HG03565 (cell line): Measurements from ENCODE around the gene ZNF608.

Experiments
- ATAC-seq: cut with Tn5 transposase; IDR thresholded peaks from one replicate; pipeline ENCODE4 v1.9.1; 2021; ENCODE audit warnings: mild to moderate bottlenecking, moderate library complexity; ENCODE audit not compliant: unreplicated experiment

Gene ZNF608

DNA sequence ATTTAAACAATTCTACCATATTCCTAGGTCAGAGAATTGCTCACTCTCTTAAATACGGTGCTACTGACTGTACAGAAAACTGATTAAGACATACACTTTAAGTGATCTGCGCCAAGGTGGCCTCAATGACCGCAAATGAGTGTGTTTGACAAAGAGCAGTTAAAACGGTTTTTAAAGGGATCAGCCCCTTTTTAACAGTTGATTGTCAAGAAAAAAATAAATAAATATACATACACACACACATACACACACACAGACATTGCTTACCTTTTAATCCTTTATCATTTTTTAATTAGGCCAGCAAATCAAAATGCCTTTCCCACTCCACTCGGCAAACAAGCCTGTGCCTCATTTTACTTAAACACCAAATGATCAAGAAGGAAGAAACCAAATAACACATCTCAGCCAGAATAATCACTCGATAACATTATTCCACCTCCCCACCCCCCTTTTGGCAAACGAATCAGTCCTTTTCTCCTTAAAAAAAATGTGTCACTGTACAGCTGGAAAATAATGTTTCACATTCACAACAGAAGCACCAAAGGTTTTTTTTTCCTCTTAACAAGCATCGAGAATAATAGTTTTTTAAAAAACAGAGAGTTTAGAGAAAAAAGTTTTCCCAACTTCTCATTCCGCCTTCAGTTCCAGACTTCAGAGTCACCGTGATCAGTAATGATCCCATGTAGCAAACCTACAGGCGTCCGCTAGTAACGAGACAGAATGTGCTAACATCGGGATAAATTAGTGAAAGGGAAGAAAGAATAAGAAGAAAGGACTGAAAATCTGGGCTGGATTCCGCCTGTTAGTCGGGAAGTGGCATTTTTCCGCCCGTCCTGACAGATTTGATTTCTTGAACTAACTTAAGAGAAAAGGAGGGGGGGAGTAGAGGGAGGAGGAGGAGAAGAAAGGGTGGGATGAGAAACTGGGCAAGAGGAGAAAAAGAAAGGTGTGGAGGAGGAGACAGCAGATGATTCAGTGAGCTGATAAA, at the start of gene ZNF608:
TSS of gene ZNF608 (minus strand) at position 712 of the 988 bp plus-strand sequence. CDS start 1,650 bp downstream, outside the sequence.
- no peak for ATAC-seq

- no peak for ATAC-seq
Observed at GRCh38 chr5:124795829-124796228, 49.4 kb upstream of the ZNF608 start.

- ATAC-seq = no peak
Observed at GRCh38 chr5:124790895-124791732, 44.7 kb upstream of the ZNF608 start.

DNA sequence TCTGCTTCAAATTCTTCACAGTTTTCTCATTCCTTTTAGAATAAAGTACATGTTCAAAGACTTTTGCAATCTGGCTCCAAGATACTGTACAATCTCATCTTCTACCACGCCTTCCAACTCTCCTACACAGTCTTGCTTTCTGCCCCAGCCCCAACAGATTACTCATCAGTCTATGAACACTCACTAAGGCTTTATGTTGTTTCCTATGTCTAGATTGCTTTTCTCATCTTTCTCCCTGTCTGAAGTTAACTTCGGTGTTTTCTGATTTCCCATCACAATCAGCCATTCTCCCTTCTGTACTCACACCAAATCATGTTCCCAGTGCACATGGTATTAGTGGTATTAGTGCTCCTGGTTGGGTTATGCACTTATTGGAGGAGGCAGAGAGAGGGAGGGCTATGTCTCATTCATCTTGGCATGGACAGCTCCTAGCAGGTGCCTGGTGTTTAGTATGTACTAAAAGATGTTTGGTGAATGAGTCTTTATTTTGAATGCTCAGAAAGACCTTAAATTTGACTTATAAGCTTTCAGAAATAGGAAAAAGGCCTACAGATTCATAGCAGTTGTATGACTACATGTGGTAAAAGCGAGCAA, 44.0 kb upstream of the ZNF608 start:
- no peak for ATAC-seq

- ATAC-seq = no peak
Observed at GRCh38 chr5:124789104-124789605, 42.7 kb upstream of the ZNF608 start.

- ATAC-seq = no peak
Observed at GRCh38 chr5:124783794-124784193, 37.4 kb upstream of the ZNF608 start.

- no peak for ATAC-seq
Observed at GRCh38 chr5:124783285-124783684, 36.8 kb upstream of the ZNF608 start.

DNA sequence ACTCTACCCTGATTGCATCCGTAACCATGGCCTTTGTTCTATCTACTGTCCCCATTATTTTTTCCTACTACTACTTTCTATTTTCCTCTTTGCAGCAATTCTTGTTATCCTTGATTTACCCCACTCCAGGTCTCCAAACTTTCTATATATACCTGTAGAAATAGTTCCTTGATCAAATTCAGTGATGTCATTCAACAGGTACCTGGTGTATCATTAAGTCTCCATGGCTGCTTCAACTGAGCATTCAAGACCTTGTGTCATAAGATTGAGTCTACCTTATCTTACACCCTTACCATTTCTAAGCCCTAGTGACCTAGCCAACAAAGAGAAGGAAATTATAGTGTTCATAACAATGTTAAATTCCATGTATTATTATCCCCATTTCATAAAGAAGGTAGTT, 35.8 kb upstream of the ZNF608 start:
- ATAC-seq = no peak

- ATAC-seq = no peak
Observed at GRCh38 chr5:124780011-124780410, 33.6 kb upstream of the ZNF608 start.

GRCh38 chr5:124773315-124774311, 27.2 kb upstream of the ZNF608 start:
- no peak for ATAC-seq

- no peak for ATAC-seq
Observed at GRCh38 chr5:124772457-124773200, 26.2 kb upstream of the ZNF608 start.

- ATAC-seq = no peak
Observed at GRCh38 chr5:124771761-124772160, 25.3 kb upstream of the ZNF608 start.

DNA sequence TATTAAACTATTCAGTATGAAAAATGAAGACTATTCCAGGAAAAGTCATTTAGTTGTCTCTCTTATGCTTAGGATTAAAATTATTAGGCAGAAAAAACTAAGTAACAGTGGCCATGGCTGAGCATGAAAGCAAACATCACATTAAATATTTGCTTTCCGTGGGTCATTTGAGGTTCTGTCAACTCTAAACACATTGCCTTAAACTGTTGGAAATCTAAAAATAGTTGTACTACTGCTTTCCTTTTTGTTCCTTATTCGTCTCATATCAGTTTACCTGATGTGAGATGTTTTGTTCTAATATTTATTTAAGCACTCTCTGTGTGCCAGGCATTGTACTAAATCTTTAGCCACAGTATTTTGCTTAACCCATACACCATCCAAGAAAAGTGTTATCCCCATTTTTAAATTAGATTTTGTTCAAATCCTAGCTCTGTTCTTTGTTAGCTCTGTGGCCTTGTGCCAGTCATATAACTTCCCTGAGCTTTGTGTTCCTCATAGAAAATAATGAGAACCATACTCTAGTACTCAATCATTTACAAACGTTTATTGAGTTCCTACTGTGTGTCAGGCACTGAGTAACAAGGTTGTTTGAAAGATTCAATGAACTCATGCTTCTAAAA, 18.7 kb upstream of the ZNF608 start:
- ATAC-seq = no peak

DNA sequence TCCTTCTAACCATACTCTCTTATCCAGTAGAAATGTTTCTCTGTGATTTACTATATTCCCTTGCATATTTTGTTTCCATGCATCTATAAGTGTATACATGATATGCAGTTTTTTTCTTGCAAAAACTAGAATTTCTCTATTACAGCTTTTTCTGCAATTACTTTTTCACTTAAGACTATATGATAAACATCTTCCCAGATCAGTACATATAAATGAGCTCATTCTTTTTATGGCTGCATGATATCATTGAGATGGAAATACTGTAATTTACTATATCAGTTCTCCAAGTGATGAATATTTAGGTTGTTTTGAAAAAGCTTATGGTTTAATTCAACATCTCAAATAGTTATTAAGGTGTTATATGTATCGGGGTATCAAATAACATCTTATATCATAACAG, 18.1 kb upstream of the ZNF608 start:
- no peak for ATAC-seq

DNA sequence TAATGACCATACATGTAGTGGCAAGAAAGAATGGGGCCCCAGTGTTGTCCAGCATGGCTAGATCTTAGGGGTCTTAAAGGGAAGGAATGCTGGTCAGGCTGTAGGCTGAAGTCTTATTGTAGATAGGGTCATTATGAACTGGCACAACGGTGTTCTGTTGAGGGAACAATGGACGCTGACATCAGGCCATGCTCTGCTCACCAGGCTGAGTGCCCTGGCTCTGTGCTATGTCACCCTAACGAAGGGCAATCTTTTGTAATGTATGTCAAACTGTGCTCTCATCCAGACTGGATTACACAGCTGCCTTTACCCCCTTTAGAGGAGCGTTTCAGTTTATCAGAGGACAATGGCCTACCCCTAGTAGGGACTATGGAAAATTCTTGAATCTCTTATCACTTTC, 14.6 kb upstream of the ZNF608 start:
- no peak for ATAC-seq

DNA sequence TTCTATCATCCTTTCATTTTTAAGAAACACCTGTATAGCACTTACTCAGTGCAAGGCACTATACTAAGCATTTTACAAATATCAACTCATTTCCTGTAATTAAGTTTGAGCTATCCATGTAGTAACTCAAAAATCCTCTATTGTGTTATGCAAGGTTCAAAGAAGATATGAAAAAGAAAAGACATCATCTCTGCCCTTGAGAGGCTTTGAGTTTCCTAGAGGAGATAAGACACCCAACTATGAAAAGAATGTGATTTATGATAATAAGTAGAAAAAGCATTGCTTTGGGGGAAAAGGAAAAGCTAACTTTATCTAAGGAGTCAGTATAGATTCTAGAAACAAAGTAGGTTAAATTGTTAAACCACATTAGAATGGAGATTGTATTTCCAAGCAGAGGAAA, 14.2 kb upstream of the ZNF608 start:
- ATAC-seq = no peak

DNA sequence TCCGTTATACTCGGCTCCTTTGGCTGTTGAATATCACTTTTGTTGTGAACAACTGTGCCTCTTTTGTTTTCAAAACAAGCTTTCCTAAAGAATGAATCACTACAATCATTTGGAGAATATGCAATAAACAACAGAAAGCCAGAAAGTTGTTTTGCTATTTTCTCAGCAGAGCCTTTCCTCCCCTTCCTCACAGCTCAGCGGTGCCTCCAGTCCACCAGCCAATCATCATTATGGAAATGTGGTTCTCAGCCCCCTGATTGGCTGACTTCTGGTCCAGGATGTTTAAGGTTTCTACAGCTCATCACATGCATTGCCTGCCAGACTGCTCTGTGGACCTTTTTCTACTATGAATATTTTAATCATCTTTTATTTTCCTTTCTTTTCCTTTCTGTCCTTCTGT, 9.1 kb upstream of the ZNF608 start:
- ATAC-seq = no peak

GRCh38 chr5:124755041-124755440, 8.6 kb upstream of the ZNF608 start:
- ATAC-seq = no peak
